Stimulated activated CD8-positive, alpha-beta memory T cell treated with anti-CD3 and anti-CD28 coated beads, Interleukin-4, amount 100 ng/mL, for 1 hour (primary cell): Measurements from ENCODE around the gene BDP1.
"Not testable (repeated sequence)": the region's sequence is repeated elsewhere in the genome, so short reads cannot be mapped to it uniquely, and the experiment has no call there.

Experiments
- DNase-seq, 2 donors: peaks; one replicate each; pipeline ENCODE4 v3.0.0-alpha.2; 2020; ENCODE audit warnings: low read depth in 2 of 2, low spot score in 1 of 2

Gene BDP1

DNA sequence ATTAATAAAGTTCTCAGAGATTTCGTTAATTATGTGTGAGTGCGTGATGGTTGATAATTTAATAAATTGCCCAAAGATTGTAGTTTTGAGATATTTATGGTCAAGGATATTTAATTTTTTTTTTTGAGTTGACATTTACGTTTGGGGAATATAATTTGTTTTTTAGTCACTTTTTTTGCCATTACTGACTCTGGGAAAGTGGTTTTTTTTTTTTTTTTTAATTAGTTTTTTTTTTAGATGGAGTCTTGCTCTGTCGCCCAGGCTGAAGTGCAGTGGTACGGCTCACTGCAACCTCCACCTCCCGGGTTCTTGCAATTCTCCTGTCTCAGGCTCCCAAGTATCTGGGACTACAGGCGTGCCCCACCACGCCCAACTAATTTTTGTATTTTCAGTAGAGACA lies 1.7 kb downstream of the BDP1 start:
- no peak for DNase-seq

DNA sequence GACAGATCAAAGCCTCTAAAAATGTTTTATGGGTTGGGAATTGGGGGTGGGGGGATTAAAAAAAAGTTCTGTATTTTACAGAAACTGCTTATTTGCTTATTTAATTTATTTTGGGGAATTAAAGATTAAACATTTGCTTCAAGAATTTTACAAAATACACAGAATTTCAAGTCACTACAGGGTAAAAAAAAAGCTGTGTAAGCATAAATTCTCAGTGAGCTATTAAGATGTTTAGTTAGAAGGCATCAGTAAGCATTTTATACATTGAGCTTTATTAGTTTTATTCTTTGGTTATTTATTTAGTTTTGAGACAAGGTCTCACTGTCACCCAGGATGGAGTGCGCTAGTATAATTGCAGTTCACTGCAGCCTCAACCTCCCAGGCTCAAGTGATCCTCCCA lies 5.2 kb downstream of the BDP1 start:
- DNase-seq = no peak

DNA sequence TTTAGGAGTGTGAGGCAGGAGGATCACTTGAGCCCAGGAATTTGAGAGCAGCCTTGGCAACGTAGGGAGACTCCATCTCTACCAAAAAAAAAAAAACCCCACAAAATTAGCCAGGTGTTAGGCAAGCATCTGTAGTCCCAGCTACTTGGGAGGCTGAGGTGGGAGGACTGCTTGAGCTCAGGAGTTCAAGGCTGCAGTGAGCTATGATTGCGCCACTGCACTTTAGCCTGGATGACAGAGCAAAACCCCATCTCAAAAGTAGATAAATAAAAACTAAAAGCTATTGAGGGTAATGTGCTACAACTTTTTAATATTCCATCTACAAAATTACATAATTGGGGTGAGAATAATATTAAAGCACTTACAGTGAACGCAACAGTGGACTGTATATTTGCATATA lies 5.9 kb downstream of the BDP1 start:
- DNase-seq = no peak

DNA sequence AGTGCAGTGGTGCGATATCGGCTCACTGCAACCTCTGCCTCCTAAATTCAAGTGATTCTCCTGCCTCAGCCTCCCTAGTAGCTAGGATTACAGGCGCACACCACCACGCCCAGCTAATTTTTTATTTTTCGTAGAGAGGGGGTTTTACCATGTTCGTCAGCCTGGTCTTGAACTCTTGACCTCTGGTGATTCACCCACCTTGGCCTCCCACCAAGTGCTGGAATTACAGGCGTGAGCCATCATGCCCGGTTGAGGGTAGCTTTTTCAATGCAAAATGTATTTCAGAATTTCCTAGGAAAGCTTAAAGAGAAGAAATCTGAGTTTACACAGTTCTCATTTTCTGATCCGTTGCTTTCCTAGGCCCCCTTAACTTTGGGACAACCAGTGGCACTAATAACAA lies 15.7 kb downstream of the BDP1 start:
- DNase-seq = no peak

DNA sequence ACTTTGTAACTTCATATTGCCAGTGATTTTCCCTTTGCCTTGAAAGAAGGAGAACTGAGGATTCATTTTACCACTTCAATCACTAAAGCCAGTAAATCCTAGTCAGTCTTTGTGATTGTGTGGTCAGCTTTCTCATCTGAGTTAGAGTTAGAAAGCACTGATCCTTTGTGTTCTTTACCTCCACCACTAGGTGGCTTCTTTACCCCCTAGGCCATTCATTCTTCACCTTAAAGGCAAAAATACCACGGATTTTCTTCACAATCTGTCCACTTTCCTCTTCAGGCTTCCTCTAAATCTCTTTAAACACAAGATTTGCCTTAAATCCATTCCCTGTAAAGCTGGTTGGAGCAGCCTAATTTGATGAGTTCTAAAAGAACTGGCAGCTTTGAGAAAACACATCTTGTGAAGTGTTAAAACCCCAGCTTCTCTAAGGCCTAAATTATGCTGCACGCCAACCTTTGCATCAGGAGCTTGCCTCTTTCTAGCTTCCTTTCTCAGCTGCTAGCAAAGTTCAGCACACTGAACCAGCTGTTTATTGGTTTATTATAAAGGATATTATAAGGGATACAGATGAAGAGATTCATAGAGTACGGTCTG lies 20.4 kb downstream of the BDP1 start:
- DNase-seq = no peak

DNA sequence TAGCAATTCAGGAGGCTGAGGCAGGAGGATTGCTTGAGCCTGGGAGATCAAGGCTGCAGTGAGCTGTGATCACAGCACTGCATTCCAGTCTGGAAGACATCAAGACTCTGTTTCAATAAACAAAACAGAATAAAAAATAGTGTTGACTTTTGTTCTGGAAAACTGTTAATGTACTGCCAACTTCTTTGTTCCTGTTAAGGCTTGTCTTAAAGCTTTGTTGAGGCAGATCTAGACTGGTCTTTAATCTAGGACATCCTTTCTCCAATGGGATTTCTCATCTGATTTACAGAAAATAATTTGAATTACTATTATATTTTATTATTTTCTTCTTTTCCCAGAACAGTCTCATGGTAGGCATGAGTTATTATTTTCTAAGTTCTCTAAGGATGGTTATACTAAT lies 26.0 kb downstream of the BDP1 start:
- no peak for DNase-seq

DNA sequence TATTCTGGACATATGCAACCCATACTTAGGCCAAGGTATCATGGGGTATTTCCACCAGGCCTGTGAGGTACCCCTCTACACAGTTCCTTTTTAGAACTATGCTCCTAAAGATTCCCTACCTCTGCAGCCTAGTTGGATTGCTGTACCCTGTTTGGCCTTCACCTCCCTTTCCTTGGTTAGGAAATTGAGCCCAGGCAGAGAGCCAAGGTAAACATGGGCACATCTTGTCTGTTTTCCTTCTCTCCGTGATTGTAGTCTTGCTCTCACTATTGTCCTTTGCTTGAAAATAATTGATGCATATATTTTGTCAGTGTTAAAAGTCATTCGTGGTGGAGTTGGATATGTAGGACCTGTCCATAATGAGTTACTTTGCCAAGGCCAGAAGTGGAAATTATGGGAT lies 26.7 kb downstream of the BDP1 start:
- no peak for DNase-seq

DNA sequence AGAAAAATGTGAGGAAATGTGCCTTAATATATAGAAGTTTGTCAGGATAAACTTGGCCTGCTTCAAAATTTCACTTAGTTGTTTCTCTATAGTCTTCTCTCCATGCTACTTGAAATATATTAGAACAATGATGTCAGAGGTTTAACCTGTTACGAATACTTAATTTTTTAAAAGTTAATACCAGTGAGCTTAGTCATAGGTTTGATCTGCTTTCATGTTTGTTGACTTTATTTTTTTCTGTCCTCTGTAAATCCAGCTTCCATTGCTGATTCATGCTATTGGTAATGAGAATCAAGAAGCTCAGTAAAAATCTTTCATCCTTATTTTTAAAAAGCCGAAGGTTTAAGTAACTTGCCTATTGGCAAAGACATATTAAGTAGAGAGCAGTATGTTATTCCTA lies 27.9 kb downstream of the BDP1 start:
- no peak for DNase-seq

DNA sequence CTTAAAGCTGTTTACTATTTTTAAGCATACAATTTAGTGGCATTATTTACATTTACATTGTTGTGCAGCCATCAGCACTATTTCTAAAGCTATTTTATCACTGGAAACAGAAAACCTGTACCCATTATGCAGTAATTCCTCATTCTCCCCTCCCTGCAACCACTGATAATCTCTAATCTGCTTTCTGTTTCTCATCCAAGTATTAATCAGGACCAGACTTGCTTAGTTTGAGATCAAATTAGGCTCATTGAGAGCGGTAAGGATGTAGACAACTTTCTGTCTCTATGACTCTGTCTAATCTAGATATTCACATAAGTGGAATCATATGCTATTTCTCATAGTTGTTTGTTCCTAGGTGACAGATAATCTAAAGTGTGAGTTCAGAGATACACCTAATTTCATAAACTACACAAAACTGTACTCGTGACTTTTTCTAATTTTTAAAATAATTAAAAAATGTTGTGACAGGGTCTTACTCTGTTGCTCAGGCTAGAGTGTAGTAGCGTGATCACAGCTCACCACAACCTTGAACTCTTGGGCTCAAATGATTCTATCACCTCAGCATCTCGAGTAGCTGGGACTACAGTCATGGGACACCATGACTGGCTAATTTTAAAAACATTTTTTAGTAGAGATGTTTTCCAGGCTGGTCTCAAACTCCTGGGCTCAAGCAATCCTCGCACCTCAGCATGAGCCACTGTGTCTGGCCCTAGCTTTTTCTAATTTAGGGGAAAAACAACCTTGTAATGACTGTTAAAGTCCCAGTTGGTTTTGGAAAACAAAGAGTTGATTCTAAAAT lies 37.6 kb downstream of the BDP1 start:
- DNase-seq = no peak

DNA sequence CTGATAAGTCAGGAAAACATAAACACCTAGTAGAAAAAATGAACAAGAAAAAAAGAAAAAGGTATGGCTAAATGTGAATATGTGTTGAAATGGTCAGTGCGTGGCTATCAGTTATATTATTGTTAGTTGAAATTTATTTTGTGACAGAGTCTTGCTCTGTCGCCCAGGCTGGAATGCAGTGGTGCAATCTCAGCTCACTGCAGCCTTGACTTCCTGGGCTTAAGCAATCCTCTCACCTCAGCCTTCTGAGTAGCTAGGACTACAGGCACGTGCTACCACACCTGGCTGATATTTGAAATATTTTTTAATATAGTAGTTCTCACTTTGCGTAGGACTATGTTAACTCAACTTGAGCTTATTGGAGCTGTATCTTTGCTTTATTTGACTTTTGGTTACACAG lies 38.8 kb downstream of the BDP1 start:
- not testable (repeated sequence) for DNase-seq

DNA sequence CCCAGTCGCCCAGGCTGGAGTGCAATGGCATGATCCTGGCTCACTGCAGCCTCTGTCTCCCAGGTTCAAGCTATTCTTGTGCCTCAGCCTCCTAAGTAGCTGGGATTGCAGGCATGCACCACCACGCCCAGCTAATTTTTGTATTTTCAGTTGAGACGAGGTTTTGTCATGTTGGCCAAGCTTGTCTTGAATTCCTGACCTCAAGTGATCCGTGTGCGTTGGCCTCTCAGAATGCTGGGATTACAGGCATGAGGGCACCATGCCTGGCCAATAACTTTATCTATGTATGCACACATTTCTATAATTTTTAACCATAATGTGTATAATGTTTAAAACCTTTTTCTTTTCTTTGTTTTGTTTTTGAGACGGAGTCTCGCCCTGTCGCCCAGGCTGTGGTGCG lies 43.3 kb downstream of the BDP1 start:
- DNase-seq = not testable (repeated sequence)

DNA sequence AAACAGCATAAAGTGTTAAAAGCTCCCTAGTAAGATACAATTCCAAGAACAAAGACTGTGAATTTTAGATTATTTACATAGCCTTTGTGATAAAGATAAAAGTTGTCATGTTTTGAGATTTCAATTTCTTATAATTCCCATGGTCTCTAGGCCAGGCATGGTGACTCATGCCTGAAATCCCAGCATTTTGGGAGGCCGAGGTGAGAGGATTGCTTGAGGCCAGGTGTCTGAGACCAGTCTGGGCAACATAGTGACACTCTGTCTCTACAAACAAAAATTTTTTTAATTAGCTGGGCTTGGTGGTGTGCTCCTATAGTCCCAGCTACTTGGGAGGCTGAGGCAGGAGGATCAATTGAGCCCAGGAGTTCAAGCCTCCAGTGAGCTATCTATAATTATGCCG lies 48.1 kb downstream of the BDP1 start:
- no peak for DNase-seq

DNA sequence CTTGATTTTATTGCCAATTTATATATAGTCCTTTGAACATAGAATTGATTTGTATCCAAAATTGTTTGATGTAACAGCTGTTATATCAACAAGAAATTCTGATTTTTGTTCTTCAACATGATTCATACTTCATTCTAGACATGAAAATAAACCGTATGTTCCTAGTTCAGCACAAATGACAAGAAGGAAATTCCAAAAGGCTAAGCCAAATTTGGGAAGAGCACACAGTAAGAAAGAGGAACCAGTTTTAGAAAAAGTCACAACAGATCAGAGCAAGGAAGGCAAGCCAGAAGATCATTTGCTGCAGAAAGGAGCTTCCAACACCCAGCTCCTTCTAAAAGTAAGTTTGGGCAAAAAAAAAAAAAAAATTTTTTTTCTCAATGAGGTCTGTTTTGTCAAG lies 66.7 kb downstream of the BDP1 start:
- no peak for DNase-seq

DNA sequence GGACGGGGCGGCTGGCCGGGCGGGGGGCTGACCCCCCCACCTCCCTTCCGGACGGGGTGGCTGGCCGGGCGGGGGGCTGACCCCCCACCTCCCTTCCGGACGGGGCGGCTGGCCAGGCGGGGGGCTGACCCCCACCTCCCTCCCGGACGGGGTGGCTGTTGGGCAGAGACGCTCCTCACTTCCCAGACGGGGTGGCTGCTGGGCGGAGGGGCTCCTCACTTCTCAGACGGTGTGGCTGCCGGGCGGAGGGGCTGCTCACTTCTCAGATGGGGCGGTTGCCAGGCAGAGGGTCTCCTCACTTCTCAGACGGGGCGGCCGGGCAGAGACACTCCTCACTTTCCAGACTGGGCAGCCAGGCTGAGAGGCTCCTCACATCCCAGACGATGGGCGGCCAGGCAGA lies 70.2 kb downstream of the BDP1 start:
- not testable (repeated sequence) for DNase-seq

DNA sequence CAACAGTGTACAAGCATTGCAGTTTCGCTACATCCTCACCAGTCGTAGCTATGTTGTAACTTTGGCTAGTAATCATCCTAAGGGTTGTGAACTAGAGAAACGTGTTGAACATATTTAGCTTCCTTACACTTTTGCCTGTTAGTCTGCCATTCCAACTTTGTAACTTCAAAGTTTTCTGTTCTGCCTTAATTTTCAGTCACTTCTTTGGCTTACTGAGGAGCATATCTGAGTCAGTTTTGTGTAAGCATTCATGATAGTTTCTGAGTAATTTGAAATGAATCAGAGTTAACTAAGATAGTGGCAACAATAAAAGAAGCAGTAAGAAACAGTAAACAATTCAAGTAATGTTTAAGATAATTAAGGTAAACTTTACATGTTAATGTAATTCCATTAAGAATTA lies 72.8 kb downstream of the BDP1 start:
- no peak for DNase-seq

DNA sequence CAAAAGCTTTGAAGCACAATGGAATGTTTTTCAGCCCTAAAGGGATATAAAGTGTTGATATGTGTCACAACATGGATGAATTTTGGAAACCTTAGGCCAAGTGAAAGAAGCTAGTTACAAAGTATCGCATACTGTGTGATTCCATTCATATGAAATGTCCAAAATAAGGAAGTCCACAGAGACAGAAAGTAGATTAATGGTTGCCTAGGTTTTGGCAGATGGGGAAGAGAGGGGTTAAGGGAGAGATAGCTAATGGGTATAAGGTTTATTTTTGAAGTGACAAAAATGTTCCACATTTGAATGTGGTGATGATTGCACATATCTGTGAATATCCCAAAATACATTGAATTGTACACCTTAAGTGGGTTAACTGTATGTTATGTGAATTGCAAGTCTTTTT lies 74.2 kb downstream of the BDP1 start:
- DNase-seq = no peak

DNA sequence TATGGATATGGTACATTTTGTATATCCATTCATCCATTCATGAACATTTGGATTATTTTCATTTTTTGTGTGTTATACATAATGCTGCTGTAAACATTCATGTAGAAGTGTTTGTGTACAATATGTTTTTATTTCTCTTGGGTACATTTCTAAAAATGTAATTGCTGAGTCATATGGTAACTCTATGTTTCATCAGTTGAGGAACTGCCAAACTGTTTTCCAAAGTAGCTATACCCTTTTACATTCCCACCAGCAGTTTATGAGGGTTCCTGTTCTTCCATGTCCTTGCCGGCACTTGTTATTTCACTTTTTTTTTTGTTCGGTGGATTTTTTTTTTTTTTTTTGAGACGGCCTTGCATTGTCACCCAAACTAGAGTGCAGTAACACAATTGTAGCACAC lies 77.7 kb downstream of the BDP1 start:
- no peak for DNase-seq

DNA sequence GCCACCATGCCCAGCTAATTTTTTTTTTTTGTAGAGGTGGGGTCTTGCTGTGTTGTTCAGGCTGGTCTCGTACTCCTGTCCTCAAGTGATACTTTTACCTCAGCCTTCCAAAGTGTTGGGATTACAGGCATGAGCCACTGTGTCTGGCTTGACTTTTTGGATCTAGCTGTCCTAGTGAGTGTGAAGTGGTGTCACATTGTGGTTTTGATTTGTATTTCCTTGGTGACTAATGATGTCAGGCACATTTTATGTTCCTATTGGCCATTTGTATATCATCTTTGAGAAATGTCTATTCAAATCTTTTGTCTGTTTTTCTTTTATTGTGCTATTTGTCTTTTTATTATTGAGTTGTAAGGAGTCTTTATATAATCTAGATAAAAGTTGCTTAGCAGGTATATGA lies 78.2 kb downstream of the BDP1 start:
- no peak for DNase-seq

DNA sequence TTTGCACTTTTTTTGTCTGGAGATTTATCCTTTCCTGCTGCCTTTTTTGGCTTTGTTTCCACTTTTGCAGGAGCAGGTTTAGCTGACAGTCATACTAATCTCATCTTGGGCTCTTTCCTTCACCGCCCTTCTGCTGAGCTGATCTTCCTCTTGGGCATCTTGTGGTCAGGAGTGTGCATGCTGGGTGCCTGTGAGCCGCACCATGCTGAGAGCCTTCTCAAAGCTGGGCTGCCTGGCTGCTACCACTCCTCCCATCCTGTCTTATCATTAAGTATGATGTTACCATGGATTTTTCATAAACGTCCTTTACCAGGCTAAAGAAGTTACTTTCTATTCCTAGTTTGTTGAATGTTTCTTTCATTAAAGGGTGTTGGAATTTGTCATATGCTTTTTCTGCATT lies 82.2 kb downstream of the BDP1 start:
- DNase-seq = no peak

DNA sequence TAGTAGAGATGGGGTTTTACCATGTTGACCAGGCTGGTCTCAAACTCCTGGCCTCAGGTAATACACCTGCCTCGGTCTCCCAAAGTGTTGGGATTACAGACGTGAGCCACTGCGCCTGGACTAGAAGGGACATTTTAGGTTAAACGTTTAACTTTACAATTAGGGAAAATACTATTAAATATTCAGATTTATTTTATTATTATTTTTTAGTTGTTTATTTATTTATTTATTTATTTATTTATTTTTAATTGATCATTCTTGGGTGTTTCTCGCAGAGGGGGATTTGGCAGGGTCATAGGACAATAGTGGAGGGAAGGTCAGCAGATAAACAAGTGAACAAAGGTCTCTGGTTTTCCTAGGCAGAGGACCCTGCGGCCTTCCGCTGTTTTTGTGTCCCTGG lies 95.4 kb downstream of the BDP1 start:
- DNase-seq = not testable (repeated sequence)

DNA sequence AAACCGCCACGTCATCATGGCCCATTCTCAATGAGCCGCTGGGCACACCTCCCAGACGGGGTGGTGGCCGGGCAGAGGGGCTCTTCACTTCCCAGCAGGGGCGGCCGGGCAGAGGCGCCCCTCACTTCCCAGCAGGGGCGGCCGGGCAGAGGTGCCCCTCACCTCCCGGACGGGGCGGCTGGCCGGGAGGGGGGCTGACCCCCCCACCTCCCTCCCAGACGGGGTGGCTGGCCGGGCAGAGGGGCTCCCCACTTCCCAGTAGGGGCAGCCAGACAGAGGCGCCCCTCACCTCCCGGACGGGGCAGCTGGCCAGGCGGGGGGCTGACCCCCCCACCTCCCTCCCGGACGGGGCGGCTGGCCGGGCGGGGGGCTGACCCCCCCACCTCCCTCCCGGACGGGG lies 96.1 kb downstream of the BDP1 start:
- not testable (repeated sequence) for DNase-seq

DNA sequence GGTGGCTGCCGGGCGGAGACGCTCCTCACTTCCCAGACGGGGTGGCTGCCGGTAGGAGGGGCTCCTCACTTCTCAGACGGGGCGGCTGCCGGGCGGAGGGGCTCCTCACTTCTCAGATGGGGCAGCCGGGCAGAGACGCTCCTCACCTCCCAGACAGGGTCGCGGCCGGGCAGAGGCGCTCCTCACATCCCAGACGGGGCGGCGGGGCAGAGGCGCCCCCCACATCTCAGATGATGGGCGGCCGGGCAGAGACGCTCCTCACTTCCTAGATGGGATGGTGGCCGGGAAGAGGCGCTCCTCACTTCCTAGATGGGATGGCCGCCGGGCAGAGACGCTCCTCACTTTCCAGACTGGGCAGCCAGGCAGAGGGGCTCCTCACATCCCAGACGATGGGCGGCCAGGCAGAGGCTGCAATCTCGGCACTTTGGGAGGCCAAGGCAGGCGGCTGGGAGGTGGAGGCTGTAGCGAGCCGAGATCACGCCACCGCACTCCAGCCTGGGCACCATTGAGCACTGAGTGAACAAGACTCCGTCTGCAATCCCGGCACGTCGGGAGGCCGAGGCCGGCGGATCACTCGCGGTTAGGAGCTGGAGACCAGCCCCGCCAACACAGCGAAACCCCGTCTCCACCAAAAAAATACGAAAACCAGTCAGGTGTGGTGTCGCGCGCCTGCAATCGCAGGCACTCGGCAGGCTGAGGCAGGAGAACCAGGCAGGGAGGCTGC lies 96.7 kb downstream of the BDP1 start:
- not testable (repeated sequence) for DNase-seq
